Measurements from ENCODE around the gene REV3L.
"Not testable (repeated sequence)": the region's sequence is repeated elsewhere in the genome, so short reads cannot be mapped to it uniquely, and the experiment has no call there.

The REV3L gene

DNA sequence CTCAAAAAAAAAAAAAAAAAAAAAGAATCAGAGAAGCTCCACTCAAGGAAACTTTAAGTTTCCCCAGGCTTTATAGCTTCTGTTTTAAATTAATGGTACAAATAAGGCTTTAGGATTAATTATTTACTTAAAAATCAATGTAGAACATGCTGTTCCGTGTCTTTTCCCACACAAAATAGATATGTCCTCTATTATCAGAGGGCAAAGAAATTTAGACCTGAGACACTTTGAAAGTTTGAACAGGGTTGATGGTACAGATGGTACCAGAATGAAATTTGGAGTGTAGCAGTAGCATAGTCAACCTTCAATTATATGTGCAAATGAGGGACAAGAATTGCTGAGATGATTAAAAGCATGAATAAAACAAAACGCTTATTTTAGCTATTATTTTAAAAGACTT lies 32.2 kb upstream of the REV3L start:
- H3F3A ChIP-seq (ENCODE audit: insufficient read depth): no peaks in the 10 kb centered on the region
- H3K79me2 ChIP-seq (ENCODE audit: insufficient read depth, low read length): peaks cover 3% of the 10 kb centered on the region; the same call in 1 of the 2 replicates
- H3K4me3 ChIP-seq (ENCODE audit: insufficient read depth, low read length, poor library complexity, severe bottlenecking): no peak overlapping the region
- no peaks in the 10 kb centered on the region for H3K9me3 ChIP-seq (ENCODE audit: insufficient read depth, low read length)
- H2AFZ ChIP-seq (ENCODE audit: low read depth, low read length, severe bottlenecking): no peak overlapping the region
- no peaks in the 10 kb centered on the region for H4K20me1 ChIP-seq (ENCODE audit: low read depth, low read length)
- H3K27ac ChIP-seq (ENCODE audit: low read depth, low read length): no peak overlapping the region
- no peak for TF ChIP-seq EZH2phosphoT487 (conservative IDR thresholded peaks at IDR 0.05; ENCODE audit: low read length)
- TF ChIP-seq, protein P1, sequence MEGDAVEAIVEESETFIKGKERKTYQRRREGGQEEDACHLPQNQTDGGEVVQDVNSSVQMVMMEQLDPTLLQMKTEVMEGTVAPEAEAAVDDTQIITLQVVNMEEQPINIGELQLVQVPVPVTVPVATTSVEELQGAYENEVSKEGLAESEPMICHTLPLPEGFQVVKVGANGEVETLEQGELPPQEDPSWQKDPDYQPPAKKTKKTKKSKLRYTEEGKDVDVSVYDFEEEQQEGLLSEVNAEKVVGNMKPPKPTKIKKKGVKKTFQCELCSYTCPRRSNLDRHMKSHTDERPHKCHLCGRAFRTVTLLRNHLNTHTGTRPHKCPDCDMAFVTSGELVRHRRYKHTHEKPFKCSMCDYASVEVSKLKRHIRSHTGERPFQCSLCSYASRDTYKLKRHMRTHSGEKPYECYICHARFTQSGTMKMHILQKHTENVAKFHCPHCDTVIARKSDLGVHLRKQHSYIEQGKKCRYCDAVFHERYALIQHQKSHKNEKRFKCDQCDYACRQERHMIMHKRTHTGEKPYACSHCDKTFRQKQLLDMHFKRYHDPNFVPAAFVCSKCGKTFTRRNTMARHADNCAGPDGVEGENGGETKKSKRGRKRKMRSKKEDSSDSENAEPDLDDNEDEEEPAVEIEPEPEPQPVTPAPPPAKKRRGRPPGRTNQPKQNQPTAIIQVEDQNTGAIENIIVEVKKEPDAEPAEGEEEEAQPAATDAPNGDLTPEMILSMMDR (IDR thresholded peaks at IDR 0.05; ENCODE audit: insufficient read depth, low read length, poor library complexity, severe bottlenecking): no peak
- no peak overlapping the region for H3K9ac ChIP-seq (ENCODE audit: low read length)
- H3K36me3 ChIP-seq (ENCODE audit: low read length): no peaks in the 10 kb centered on the region
- H3K4me2 ChIP-seq (ENCODE audit: low read depth, low read length, poor library complexity, severe bottlenecking): no peak overlapping the region
- no peaks in the 10 kb centered on the region for H3K9me2 ChIP-seq (replicated peaks; ENCODE audit: insufficient read depth, low read length)
- H3K27me3 ChIP-seq (ENCODE audit: low read length): no peaks in the 10 kb centered on the region

DNA sequence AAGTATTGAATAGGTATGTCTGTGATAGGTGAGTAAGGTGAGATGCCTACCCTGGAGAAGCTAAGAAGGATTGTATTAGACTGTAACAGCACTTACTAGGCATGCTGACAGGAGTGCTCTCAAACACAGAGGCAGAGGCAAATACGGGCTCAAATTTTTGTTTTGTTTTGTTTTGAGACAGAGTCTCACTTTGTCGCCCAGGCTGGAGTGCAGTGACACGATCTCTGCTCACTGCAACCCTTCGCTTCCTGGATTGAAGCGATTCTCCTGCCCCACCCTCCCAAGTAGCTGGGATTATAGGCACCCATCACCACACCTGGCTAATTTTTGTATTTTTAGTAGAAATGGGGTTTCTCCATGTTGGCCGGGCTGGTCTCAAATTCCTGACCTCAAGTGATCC lies 31.5 kb upstream of the REV3L start:
- not testable (repeated sequence) for H3F3A ChIP-seq (ENCODE audit: insufficient read depth); H3K27ac ChIP-seq (ENCODE audit: low read depth, low read length); H3K79me2 ChIP-seq (ENCODE audit: insufficient read depth, low read length); H3K36me3 ChIP-seq (ENCODE audit: low read length); H3K9me3 ChIP-seq (ENCODE audit: insufficient read depth, low read length); H3K9ac ChIP-seq (ENCODE audit: low read length); H3K27me3 ChIP-seq (ENCODE audit: low read length); H2AFZ ChIP-seq (ENCODE audit: low read depth, low read length, severe bottlenecking); H3K9me2 ChIP-seq (replicated peaks; ENCODE audit: insufficient read depth, low read length); H4K20me1 ChIP-seq (ENCODE audit: low read depth, low read length); H3K4me3 ChIP-seq (ENCODE audit: insufficient read depth, low read length, poor library complexity, severe bottlenecking); H3K4me2 ChIP-seq (ENCODE audit: low read depth, low read length, poor library complexity, severe bottlenecking)

DNA sequence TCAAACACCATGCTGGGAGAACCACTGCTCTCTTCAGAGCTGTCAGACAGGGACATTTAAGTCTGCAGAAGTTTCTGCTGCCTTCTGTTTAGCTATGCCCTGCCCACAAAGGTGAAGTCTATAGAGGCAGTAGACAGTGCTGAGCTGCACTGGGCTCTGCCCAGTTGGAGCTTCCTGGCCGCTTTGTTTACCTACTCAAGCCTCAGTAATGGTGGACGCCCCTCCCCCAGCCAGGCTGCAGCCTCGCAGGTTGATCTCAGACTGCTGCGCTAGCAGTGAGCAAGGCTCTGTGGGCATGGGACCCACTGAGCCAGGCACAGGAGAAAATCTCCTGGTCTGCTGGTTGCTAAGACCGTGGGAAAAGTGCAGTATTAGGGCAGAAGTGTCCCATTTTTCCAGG lies 24.2 kb upstream of the REV3L start:
- not testable (repeated sequence) for H4K20me1 ChIP-seq (ENCODE audit: low read depth, low read length); H3K27ac ChIP-seq (ENCODE audit: low read depth, low read length)

DNA sequence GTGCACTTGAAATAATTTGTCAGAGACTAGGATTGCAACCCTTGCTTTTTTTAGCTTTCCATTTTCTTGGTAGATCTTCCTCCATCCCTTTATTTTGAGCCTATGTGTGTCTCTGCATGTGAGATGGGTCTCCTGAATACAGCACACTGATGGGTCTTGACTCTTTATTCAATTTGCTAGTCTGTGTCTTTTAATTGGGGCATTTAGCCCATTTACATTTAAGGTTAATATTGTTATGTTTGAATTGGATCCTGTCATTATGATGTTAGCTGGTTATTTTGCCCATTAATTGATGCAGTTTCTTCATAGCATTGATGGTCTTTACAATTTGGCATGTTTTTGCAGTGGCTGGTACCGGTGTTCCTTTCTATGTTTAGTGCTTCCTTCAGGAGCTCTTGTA lies 22.5 kb upstream of the REV3L start:
- not testable (repeated sequence) for H3F3A ChIP-seq (ENCODE audit: insufficient read depth); H3K9me2 ChIP-seq (replicated peaks; ENCODE audit: insufficient read depth, low read length); H3K27ac ChIP-seq (ENCODE audit: low read depth, low read length); H3K4me2 ChIP-seq (ENCODE audit: low read depth, low read length, poor library complexity, severe bottlenecking); H3K36me3 ChIP-seq (ENCODE audit: low read length); H3K9me3 ChIP-seq (ENCODE audit: insufficient read depth, low read length); H3K4me3 ChIP-seq (ENCODE audit: insufficient read depth, low read length, poor library complexity, severe bottlenecking); H2AFZ ChIP-seq (ENCODE audit: low read depth, low read length, severe bottlenecking); H3K27me3 ChIP-seq (ENCODE audit: low read length); H4K20me1 ChIP-seq (ENCODE audit: low read depth, low read length); H3K9ac ChIP-seq (ENCODE audit: low read length)
- peaks cover 15% of the 10 kb centered on the region for H3K79me2 ChIP-seq (ENCODE audit: insufficient read depth, low read length)

More for the DNA sequence above, 24.2 kb upstream of the REV3L start:
- not testable (repeated sequence) for H2AFZ ChIP-seq (ENCODE audit: low read depth, low read length, severe bottlenecking); H3K9me3 ChIP-seq (ENCODE audit: insufficient read depth, low read length); H3K36me3 ChIP-seq (ENCODE audit: low read length); H3K4me2 ChIP-seq (ENCODE audit: low read depth, low read length, poor library complexity, severe bottlenecking); H3K4me3 ChIP-seq (ENCODE audit: insufficient read depth, low read length, poor library complexity, severe bottlenecking); H3K27me3 ChIP-seq (ENCODE audit: low read length); H3K9me2 ChIP-seq (replicated peaks; ENCODE audit: insufficient read depth, low read length); H3K9ac ChIP-seq (ENCODE audit: low read length); H3F3A ChIP-seq (ENCODE audit: insufficient read depth)
- peaks cover 16% of the 10 kb centered on the region for H3K79me2 ChIP-seq (ENCODE audit: insufficient read depth, low read length)

DNA sequence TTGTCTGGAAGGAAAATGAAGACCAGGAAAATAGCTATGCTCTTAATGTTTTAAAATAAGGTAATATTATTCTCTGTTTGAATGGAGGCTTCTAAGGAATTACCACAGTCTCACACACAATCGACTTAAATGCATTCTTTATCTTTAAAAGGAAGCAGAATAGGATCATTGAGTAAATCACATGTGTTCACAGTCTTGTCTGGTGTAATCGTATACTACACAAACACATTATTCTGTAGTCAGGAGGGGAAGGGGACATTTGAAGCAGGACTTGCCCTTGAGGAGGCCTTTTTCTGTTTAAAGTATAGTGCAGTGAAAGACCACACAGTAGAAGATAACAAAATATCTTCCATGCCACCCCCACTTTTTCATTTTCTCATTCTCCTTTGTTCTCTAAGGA lies 20.6 kb upstream of the REV3L start:
- no peaks in the 10 kb centered on the region for H3K9me3 ChIP-seq (ENCODE audit: insufficient read depth, low read length)
- H4K20me1 ChIP-seq (ENCODE audit: low read depth, low read length): no peaks in the 10 kb centered on the region
- H3K4me3 ChIP-seq (ENCODE audit: insufficient read depth, low read length, poor library complexity, severe bottlenecking): no peak overlapping the region
- 0 out of 2 replicates have a peak, but pooled peaks cover 4% of the 10 kb centered on the region for H3F3A ChIP-seq (ENCODE audit: insufficient read depth)
- H3K79me2 ChIP-seq (ENCODE audit: insufficient read depth, low read length): peaks cover 11% of the 10 kb centered on the region; the same call in 1 of the 2 replicates
- H3K9me2 ChIP-seq (replicated peaks; ENCODE audit: insufficient read depth, low read length): no peaks in the 10 kb centered on the region
- H2AFZ ChIP-seq (ENCODE audit: low read depth, low read length, severe bottlenecking): no peak overlapping the region
- H3K9ac ChIP-seq (ENCODE audit: low read length): no peak overlapping the region
- no peaks in the 10 kb centered on the region for H3K36me3 ChIP-seq (ENCODE audit: low read length)
- no peaks in the 10 kb centered on the region for H3K27me3 ChIP-seq (ENCODE audit: low read length)
- no peak overlapping the region for H3K27ac ChIP-seq (ENCODE audit: low read depth, low read length)
- no peak for TF ChIP-seq EZH2phosphoT487 (conservative IDR thresholded peaks at IDR 0.05; ENCODE audit: low read length)
- TF ChIP-seq, protein P1 (IDR thresholded peaks at IDR 0.05; ENCODE audit: insufficient read depth, low read length, poor library complexity, severe bottlenecking): no peak
- no peak overlapping the region for H3K4me2 ChIP-seq (ENCODE audit: low read depth, low read length, poor library complexity, severe bottlenecking)

All from SU-DHL-6 (cell line).